K562 (cell line): ENCODE measurements around the gene LRRC57. TPM values are rescaled to one million over a fixed set of nuclear protein-coding genes. Genes with fewer than 3 reads are reported as not detected.

ENCODE experiments used
- DNMT1 ChIP-seq: fragments of 450-650 bp; IDR thresholded peaks from 2 replicates; pipeline ENCODE4 v1.6.1; 2016; ENCODE audit warnings: antibody characterized with exemption, mild to moderate bottlenecking
- E2F6 ChIP-seq, 2 experiments: IDR thresholded peaks; 2 replicates each; pipeline ENCODE4 v1.6.1; 2011; ENCODE audit warnings: borderline replicate concordance in 1 of 2, control low read depth in 1 of 2, low read depth in 1 of 2, low read length in 1 of 2, mild to moderate bottlenecking in 1 of 2, mixed read lengths in 1 of 2, moderate library complexity in 1 of 2; ENCODE audit not compliant: insufficient read depth in 1 of 2, insufficient read length in 1 of 2, poor library complexity in 1 of 2, severe bottlenecking in 1 of 2; ENCODE audit errors: extremely low read depth in 1 of 2
- LEF1 ChIP-seq: fragments of 450-650 bp; IDR thresholded peaks from 2 replicates; pipeline ENCODE4 v1.6.1; 2016; ENCODE audit warnings: mild to moderate bottlenecking
- SIX5 ChIP-seq, 2 experiments: IDR thresholded peaks; 2 replicates each; pipeline ENCODE4 v1.6.1; 2011; ENCODE audit warnings: low read length in 2 of 2, borderline replicate concordance in 1 of 2, low read depth in 1 of 2, mild to moderate bottlenecking in 1 of 2, moderate library complexity in 1 of 2; ENCODE audit not compliant: insufficient read depth in 1 of 2
- polyA plus RNA-seq, 8 experiments: library from polyadenylated mRNA; depleted of rRNA in 4 of 8; stranded (reverse) in 5 of 8; unstranded in 3 of 8; fragments of >200 nt; fragmentation: Nextera tagmentation in 2 of 8; fragmentation: Illumina TruSeq in 1 of 8; extraction: Ambion mirVana in 2 of 8; extraction: Trizol in 1 of 8; gene quantifications; 2 replicates each; pipeline versions ENCODE4 v1.2.1 to v1.2.3, GENCODE V29; 2011 to 2014; ENCODE audit warnings: inconsistent platforms in 1 of 8, missing spikeins in 1 of 8
- total RNA-seq, 7 experiments: library from RNA; depleted of rRNA in 6 of 7; stranded (reverse); fragments of >200 nt in 6 of 7; fragmentation: Illumina TruSeq in 2 of 7; extraction: Trizol in 2 of 7; gene quantifications; 2 replicates each; pipeline versions ENCODE4 v1.2.1 to v1.2.3, GENCODE V29; 2011 to 2021; ENCODE audit warnings: low replicate concordance in 1 of 7
- TF ChIP-seq, protein P1 (sequence below): fragments of 250-450 bp; sonication (Bioruptor Pico); IDR thresholded peaks from 2 replicates; pipeline ENCODE4 v1.5.0; 2021; ENCODE audit warnings: mild to moderate bottlenecking, moderate library complexity

Gene LRRC57
- total and polyA plus RNA-seq, 9 of the 15 experiments (the other 6 are each of a cell fraction or from before 2014, with no cell fraction given), result 3.9 to 20.4 (median 14.8) TPM

- TF ChIP-seq E2F6 (IDR thresholded peaks at IDR 0.05; ENCODE audit: borderline replicate concordance in 1 of 2, extremely low read depth in 1 of 2, insufficient read depth in 1 of 2, insufficient read length in 1 of 2, low read depth in 1 of 2, low read length in 1 of 2, poor library complexity in 1 of 2, severe bottlenecking in 1 of 2) (no peak), LEF1 (0 out of 2 replicates have a peak, but pooled peaks have one; percentile 8), SIX5 (IDR thresholded peaks at IDR 0.05; ENCODE audit: borderline replicate concordance in 1 of 2, insufficient read depth in 1 of 2, low read depth in 1 of 2, low read length in 2 of 2) (no peak), DNMT1 (no peak)
- TF ChIP-seq, protein P1, sequence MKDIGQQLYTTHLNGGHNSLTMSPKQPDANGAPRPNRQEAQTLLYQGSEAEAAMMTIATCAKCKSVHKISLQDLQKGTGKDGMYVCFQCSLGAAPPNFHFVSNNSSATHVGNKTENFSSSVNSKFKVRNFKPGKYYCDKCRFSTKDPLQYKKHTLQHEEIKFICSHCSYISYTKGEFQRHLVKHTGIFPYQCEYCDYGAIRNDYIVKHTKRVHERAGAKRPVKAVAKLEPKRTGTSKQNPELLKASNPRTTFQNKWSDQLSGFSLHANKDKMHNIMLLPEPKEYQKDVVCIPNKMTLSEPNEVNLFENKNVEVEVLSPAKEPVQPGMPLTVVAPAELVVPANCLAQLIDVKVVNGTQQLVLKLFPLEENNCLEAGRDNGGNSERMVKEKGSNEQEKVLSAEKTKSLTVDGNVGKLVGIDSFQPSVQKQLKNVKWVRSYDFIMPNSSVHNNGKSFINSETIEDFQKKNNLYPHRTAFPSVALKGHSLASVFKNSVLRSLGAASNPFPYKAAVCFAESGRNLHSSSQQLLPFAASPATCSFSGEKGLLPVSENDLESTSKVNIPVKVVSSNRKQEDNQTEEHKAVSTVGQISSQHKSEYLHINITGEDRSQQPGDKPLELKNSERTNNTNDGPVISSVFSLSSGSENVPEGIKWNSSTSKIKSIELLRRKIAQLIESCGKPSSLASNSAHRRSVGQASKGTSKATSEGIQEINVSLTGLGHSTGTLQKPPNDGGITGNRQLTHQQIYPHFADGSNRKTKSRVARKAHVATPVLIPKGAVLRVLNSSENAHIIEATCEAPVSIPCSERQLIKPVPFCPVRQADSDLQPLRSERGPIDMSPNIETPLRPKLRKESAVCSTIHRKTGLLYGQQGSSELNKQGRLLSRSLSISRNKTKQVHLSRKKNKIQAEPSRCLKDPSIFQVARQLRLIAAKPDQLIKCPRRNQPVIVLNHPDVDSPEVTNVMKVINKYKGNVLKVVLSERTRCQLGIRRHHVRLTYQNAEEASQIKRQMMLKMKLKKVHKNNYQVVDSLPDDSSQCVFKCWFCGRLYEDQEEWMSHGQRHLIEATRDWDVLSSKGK (CRISPR knock-in tag), result no peak
Observed at GRCh38 chr15:42494998-42495360, 53.6 kb downstream of the LRRC57 start (continued).
